ENCODE measurements around the gene RAB33B. TPM values are rescaled to one million over a fixed set of nuclear protein-coding genes. Genes with fewer than 3 reads are reported as not detected.

RAB33B gene
- total RNA-seq, 1 donor = 14.7 TPM

GRCh38 chr4:139472852-139473251 is 18.9 kb downstream of the RAB33B start:
- no peak for DNase-seq (ENCODE audit: low read depth)
- no peak for TF ChIP-seq CTCF (IDR thresholded peaks at IDR 0.05; ENCODE audit: insufficient read depth, low read depth, low read length)
- H3K4me3 ChIP-seq (ENCODE audit: low read depth, low read length) = no peak overlapping the region

GRCh38 chr4:139476363-139476762 is 22.4 kb downstream of the RAB33B start:
- no peak overlapping the region for H3K4me3 ChIP-seq (ENCODE audit: low read depth, low read length)
- TF ChIP-seq CTCF (IDR thresholded peaks at IDR 0.05; ENCODE audit: insufficient read depth, low read depth, low read length) = no peak
- DNase-seq (ENCODE audit: low read depth) = no peak

- no peak for DNase-seq (ENCODE audit: low read depth)
- H3K4me3 ChIP-seq (ENCODE audit: low read depth, low read length) = no peak overlapping the region
- TF ChIP-seq CTCF (IDR thresholded peaks at IDR 0.05; ENCODE audit: insufficient read depth, low read depth, low read length) = no peak
Measured at GRCh38 chr4:139481465-139481864, 27.5 kb downstream of the RAB33B start.

- TF ChIP-seq CTCF (IDR thresholded peaks at IDR 0.05; ENCODE audit: insufficient read depth, low read depth, low read length) = no peak
- no peak overlapping the region for H3K4me3 ChIP-seq (ENCODE audit: low read depth, low read length)
- DNase-seq (ENCODE audit: low read depth) = no peak
Measured at GRCh38 chr4:139483000-139483399, 29.1 kb downstream of the RAB33B start.

- DNase-seq (ENCODE audit: low read depth) = no peak
- TF ChIP-seq CTCF (IDR thresholded peaks at IDR 0.05; ENCODE audit: insufficient read depth, low read depth, low read length) = no peak
- no peak overlapping the region for H3K4me3 ChIP-seq (ENCODE audit: low read depth, low read length)
Measured at GRCh38 chr4:139484783-139485311, 30.9 kb downstream of the RAB33B start.

- DNase-seq (ENCODE audit: low read depth) = no peak
- no peak for TF ChIP-seq CTCF (IDR thresholded peaks at IDR 0.05; ENCODE audit: insufficient read depth, low read depth, low read length)
- H3K4me3 ChIP-seq (ENCODE audit: low read depth, low read length) = no peak overlapping the region
Measured at GRCh38 chr4:139488442-139488841, 34.5 kb downstream of the RAB33B start.

- DNase-seq (ENCODE audit: low read depth) = no peak
- H3K4me3 ChIP-seq (ENCODE audit: low read depth, low read length) = no peak overlapping the region
- no peak for TF ChIP-seq CTCF (IDR thresholded peaks at IDR 0.05; ENCODE audit: insufficient read depth, low read depth, low read length)
Measured at GRCh38 chr4:139489638-139490037, 35.7 kb downstream of the RAB33B start.

All from fibroblast of villous mesenchyme (primary cell).